GM10248 (cell line): ENCODE measurements around the gene PUS10.
A peak's percentile ranks its signal among the peaks of the same experiment; 100 is the strongest.
"Not testable (repeated sequence)": the region's sequence is repeated elsewhere in the genome, so short reads cannot be mapped to it uniquely, and the experiment has no call there.

Source experiments
- CTCF ChIA-PET: fragments of 300-600 bp; sonication (Branson Sonifier 250); formaldehyde crosslinking; extraction: SDS; loops from one replicate; lab custom pipeline; 2021; ENCODE audit warnings: antibody characterized with exemption; lab: Yijun Ruan, JAX
- POLR2A ChIA-PET: fragments of 350-650 bp; sonication (Branson Sonifier 250); formaldehyde crosslinking; extraction: SDS; loops from one replicate; lab custom pipeline; 2020; ENCODE audit warnings: antibody characterized with exemption; lab: Yijun Ruan, JAX
- DNase-seq: peaks from one replicate; pipeline ENCODE4 v3.0.0; 2012; ENCODE audit errors: extremely low spot score
- TF ChIP-seq, protein P1 (sequence below): IDR thresholded peaks from 2 replicates; pipeline ENCODE4 v1.5.1; 2012; ENCODE audit warnings: mild to moderate bottlenecking, low read depth; ENCODE audit errors: extremely low read depth, missing control alignments, control extremely low read depth

PUS10 gene

DNA sequence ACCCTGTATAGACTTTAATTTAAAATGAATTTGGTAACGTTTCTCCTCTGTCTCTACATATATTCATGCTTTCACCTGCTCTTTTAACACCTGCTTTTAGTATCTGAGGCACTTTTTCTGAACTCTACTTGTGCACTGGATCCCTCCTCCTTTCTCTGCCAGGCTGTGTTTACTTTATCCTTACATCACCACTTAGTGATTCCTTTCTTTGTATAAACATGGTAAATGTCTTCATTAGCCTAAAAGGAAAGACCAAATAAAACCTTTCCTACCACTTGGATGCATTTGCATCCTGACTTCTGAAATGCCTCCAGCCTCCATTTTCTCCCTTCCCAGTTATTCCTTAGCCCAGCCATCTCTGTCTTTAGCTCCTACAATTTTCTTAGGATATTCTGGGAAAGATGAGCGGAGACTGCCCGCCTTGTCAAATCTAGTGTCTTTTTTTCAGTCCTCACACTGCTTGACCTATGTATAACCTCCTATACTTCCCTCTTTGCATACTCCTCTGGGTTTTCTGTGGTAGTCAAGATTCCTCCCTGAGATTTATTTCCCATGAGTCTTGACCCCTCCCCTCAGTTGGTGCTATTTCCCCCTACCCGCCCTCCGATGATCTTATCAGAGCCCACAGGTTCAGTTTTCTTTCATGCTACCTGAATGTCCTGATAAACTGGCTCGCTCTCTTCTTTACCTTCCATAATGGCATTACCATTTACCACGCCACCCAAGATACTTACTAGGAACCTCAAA, 91.9 kb downstream of the PUS10 start:
- CTCF ChIA-PET: interaction anchor here (2.2 kb wide), 1 partner anchor 11 kb away, joined by 7 read pairs; no protein-coding TSS in a partner anchor
- no peak for DNase-seq
- TF ChIP-seq, protein P1, sequence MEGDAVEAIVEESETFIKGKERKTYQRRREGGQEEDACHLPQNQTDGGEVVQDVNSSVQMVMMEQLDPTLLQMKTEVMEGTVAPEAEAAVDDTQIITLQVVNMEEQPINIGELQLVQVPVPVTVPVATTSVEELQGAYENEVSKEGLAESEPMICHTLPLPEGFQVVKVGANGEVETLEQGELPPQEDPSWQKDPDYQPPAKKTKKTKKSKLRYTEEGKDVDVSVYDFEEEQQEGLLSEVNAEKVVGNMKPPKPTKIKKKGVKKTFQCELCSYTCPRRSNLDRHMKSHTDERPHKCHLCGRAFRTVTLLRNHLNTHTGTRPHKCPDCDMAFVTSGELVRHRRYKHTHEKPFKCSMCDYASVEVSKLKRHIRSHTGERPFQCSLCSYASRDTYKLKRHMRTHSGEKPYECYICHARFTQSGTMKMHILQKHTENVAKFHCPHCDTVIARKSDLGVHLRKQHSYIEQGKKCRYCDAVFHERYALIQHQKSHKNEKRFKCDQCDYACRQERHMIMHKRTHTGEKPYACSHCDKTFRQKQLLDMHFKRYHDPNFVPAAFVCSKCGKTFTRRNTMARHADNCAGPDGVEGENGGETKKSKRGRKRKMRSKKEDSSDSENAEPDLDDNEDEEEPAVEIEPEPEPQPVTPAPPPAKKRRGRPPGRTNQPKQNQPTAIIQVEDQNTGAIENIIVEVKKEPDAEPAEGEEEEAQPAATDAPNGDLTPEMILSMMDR: no peak
- POLR2A ChIA-PET: no interaction called here

DNA sequence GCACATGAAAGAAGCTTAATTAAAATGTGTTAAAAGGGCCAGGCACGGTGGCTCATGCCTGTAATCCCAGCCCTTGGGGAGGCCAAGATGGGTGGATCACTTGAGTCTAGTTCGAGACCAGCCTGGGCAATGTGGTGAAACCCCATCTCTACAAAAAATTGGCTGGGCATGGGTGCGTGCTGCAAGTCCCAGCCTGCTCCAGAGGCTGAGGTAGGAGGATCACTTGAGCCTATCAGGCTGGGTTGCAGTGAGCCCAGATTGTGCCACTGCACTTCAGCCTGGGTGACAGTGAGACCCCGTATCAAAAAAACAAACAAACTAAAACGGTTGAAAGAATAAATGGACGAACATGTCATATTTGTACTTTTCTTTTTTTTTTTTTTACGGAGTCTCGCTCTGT, 110.7 kb downstream of the PUS10 start:
- no peak for DNase-seq
- POLR2A ChIA-PET: no interaction called here

DNA sequence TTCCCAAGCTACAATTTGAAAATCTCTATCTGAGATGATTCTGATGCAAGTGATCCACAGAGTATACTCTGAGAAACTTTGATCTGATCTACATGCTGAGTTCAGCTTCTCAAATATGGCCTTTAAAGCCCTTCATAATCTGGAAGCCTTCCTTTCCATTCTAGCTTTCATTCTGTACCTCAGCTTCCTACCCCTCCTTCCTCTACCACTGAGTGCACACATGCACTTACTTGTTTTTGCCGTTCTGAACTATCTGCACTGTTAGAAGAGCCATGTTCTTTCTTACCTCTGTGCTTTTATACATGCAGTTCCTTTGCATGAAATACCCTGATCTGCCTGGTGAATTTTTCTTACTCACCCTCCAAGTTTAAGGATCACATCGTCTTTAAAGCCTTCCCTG, 111.7 kb downstream of the PUS10 start:
- CTCF ChIA-PET: no interaction called here
- no peak for DNase-seq
- POLR2A ChIA-PET: no interaction called here
- TF ChIP-seq, protein P1: no peak

More for the DNA sequence above, 110.7 kb downstream of the PUS10 start:
- TF ChIP-seq, protein P1: no peak
- CTCF ChIA-PET: no interaction called here

DNA sequence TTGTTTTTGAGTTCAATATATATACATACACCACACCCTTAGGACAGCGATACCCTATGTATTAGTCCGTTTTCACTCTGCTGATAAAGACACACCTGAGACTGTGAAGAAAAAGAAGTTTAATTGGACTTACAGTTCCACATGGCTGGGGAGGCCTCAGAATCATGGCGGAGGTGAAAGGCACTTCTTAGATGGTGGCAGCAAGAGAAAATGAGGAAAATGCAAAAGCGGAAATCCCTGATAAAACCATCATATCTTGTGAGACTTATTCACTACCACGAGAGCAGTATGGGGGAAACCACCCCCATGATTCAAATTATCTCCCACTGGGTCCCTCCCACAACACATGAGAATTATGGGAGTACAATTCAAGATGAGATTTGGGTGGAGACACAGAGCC, 112.2 kb downstream of the PUS10 start:
- CTCF ChIA-PET, POLR2A ChIA-PET, DNase-seq: not testable (repeated sequence)

DNA sequence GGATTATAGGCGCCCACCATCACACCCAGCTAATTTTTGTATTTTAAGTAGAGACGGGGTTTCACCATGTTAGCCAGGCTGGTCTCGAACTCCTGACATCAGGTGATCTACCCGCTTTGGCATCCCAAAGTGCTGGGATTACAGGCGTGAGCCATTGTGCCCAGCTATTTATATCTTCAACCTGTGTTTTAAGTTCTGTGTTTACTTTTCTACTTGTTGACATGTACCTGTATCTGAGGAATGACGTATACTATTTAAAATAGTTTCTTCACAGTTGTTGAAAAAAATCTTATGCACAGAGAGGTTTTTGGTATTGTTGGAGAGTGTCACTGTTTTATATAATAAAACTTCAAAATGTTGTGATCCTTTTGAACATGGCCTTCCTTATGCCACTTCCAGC, 116.8 kb downstream of the PUS10 start:
- POLR2A ChIA-PET: not testable (repeated sequence)
- CTCF ChIA-PET: interaction anchor here (1.0 to 1.2 kb wide), 3 partner anchors 13 to 98 kb away, joined by 3 read pairs; no protein-coding TSS in a partner anchor

DNA sequence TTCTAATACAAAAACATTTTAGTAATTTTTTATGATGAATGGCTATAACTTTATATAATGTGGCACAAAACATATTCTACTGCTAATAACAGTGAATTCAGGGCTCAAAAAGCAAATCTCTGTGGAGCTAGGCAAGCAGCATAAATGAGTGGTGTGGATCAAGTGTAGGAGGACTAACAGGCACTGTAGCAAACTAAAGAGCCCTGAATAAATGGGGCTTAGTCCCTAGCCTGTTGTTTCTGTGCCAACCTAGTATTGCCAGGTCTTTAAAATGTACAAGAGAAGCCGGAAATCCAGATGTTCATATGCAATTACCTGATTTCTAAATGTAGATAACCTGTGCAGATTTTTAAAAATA, 118.2 kb downstream of the PUS10 start:
- ChIA-PET CTCF (interaction anchor here (1.3 to 1.9 kb wide), 4 partner anchors 13 to 103 kb away, joined by 3 to 4 read pairs (median 4); no protein-coding TSS in a partner anchor), POLR2A (no interaction called here)
- peak; percentile 13 for DNase-seq
- TF ChIP-seq, protein P1: no peak

More for the DNA sequence above, 116.8 kb downstream of the PUS10 start:
- not testable (repeated sequence) for DNase-seq

DNA sequence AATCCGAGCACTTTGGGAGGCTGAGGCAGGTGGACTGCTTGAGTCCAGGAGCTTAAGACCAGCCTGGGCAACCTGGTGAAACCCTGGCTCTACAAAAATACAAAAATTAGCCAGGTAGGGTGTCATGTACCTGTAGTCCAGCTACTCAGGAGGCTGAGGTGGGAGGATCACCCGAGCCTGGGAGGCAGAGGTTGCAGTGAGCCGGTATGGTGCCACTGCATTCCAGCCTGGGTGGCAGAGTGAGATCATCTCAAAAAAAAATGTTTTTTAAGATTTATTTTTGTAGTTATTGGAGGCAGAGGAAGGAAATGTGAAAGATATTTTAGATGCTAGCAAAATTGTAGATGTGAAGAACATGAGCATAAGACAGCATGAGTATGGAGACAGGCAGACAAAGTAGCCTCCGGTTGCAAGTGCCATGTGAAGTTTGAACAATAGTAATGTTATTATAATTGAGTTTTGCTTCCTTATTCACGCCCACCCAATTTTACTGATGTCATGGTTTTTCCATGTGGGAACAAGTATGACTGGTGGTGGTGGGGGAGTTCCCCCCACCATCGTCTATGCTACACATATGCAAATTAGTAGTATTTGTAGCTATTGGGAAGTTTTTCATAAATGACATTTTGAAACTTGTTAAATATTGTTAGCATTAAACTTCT, 118.7 kb downstream of the PUS10 start:
- ChIA-PET CTCF (interaction anchor here (1.2 to 1.9 kb wide), 6 partner anchors 12 to 111 kb away, joined by 3 to 4 read pairs (median 3); no protein-coding TSS in a partner anchor), POLR2A (no interaction called here)
- TF ChIP-seq, protein P1: no peak
- peak; percentile 47 for DNase-seq
